SK-N-SH treated with all-trans-retinoic acid at 6 μM for 48 hours (cell line): Measurements from ENCODE around the gene ADGRL2.

Source experiments
- ATAC-seq: fragments of 200-7000 bp; cut with Tn5 transposase; 3 replicates; pipeline ENCODE4 v1.9.1; 2020; ENCODE audit warnings: mild to moderate bottlenecking, moderate library complexity
- ARNTL ChIP-seq: fragments of 450-650 bp; formaldehyde crosslinking; IDR thresholded peaks from 2 replicates; pipeline ENCODE4 v1.5.0; 2020; ENCODE audit warnings: low read depth, mild to moderate bottlenecking, moderate library complexity, borderline replicate concordance
- BACH2 ChIP-seq: fragments of 250-450 bp; sonication (Bioruptor Pico); IDR thresholded peaks from 2 replicates; pipeline ENCODE4 v1.9.0; 2021; ENCODE audit warnings: mild to moderate bottlenecking, borderline replicate concordance
- CSDC2 ChIP-seq: fragments of 250-450 bp; sonication (Bioruptor Pico); IDR thresholded peaks from 2 replicates; pipeline ENCODE4 v1.5.0; 2020; ENCODE audit warnings: mild to moderate bottlenecking, moderate library complexity
- GLIS3 ChIP-seq: fragments of 250-450 bp; sonication (Bioruptor Pico); IDR thresholded peaks from 2 replicates; pipeline ENCODE4 v1.5.0; 2020; ENCODE audit warnings: mild to moderate bottlenecking, moderate library complexity
- ISL1 ChIP-seq: fragments of 250-450 bp; sonication (Bioruptor Pico); IDR thresholded peaks from 2 replicates; pipeline ENCODE4 v2.1.2; 2022; ENCODE audit warnings: mild to moderate bottlenecking, moderate library complexity
- PATZ1 ChIP-seq: fragments of 250-450 bp; sonication (Bioruptor Pico); IDR thresholded peaks from 2 replicates; pipeline ENCODE4 v1.8.0; 2020; ENCODE audit warnings: mild to moderate bottlenecking, moderate library complexity, borderline replicate concordance
- PPARA ChIP-seq: fragments of 250-450 bp; sonication (Bioruptor Pico); IDR thresholded peaks from 2 replicates; pipeline ENCODE4 v1.5.0; 2020; ENCODE audit warnings: mild to moderate bottlenecking, borderline replicate concordance
- RARB ChIP-seq: fragments of 250-450 bp; sonication (Bioruptor Pico); IDR thresholded peaks from 2 replicates; pipeline ENCODE4 v1.8.0; 2021; ENCODE audit warnings: mild to moderate bottlenecking, moderate library complexity
- SNAI2 ChIP-seq: fragments of 250-450 bp; sonication (Bioruptor Pico); IDR thresholded peaks from 2 replicates; pipeline ENCODE4 v1.5.0; 2020; ENCODE audit warnings: mild to moderate bottlenecking, moderate library complexity
- TCF4 ChIP-seq: fragments of 250-450 bp; sonication (Bioruptor Pico); IDR thresholded peaks from 2 replicates; pipeline ENCODE4 v1.8.0; 2021; ENCODE audit warnings: mild to moderate bottlenecking, moderate library complexity, borderline replicate concordance
- TSHZ2 ChIP-seq: fragments of 250-450 bp; sonication (Bioruptor Pico); IDR thresholded peaks from 2 replicates; pipeline ENCODE4 v1.5.0; 2020; ENCODE audit warnings: mild to moderate bottlenecking, moderate library complexity
- ZC3H10 ChIP-seq: fragments of 250-450 bp; sonication (Bioruptor Pico); IDR thresholded peaks from 2 replicates; pipeline ENCODE4 v1.5.1; 2021; ENCODE audit warnings: mild to moderate bottlenecking, moderate library complexity
- ZFP3 ChIP-seq: fragments of 250-450 bp; sonication (Bioruptor Pico); IDR thresholded peaks from 2 replicates; pipeline ENCODE4 v1.5.0; 2020; ENCODE audit warnings: mild to moderate bottlenecking, moderate library complexity
- ZFP30 ChIP-seq: fragments of 450-650 bp; formaldehyde crosslinking; IDR thresholded peaks from 2 replicates; pipeline ENCODE4 v1.5.0; 2022; ENCODE audit warnings: mild to moderate bottlenecking, moderate library complexity
- ZNF565 ChIP-seq: fragments of 450-650 bp; formaldehyde crosslinking; conservative IDR thresholded peaks from 2 replicates; pipeline ENCODE4 v1.5.0; 2020; ENCODE audit warnings: low read depth, mild to moderate bottlenecking, moderate library complexity
- ZNF70 ChIP-seq: fragments of 450-650 bp; formaldehyde crosslinking; IDR thresholded peaks from 2 replicates; pipeline ENCODE4 v1.5.0; 2020; ENCODE audit warnings: mild to moderate bottlenecking, moderate library complexity
- ZNF8 ChIP-seq: fragments of 450-650 bp; formaldehyde crosslinking; IDR thresholded peaks from 2 replicates; pipeline ENCODE4 v1.5.0; 2020; ENCODE audit warnings: mild to moderate bottlenecking, moderate library complexity
- TF ChIP-seq, protein P1 (sequence below): fragments of 250-450 bp; sonication (Bioruptor Pico); IDR thresholded peaks from 2 replicates; pipeline ENCODE4 v1.8.0; 2021; ENCODE audit warnings: low read depth, mild to moderate bottlenecking, moderate library complexity, borderline replicate concordance
- TF ChIP-seq, protein P2 (sequence below): fragments of 250-450 bp; sonication (Bioruptor Pico); IDR thresholded peaks from 2 replicates; pipeline ENCODE4 v1.5.1; 2021; ENCODE audit warnings: mild to moderate bottlenecking, moderate library complexity

The ADGRL2 gene

GRCh38 chr1:81756872-81757271 is 43.9 kb upstream of the ADGRL2 start:
- ATAC-seq = no peak
- TF ChIP-seq ZFP30 (CRISPR knock-in tag) = no peak
- TF ChIP-seq PPARA (CRISPR knock-in tag) = no peak
- no peak for TF ChIP-seq ZC3H10 (CRISPR knock-in tag)
- TF ChIP-seq, all 23 proteins: peak for 0

GRCh38 chr1:81757398-81758020 is 43.2 kb upstream of the ADGRL2 start:
- TF ChIP-seq ZNF8 (CRISPR knock-in tag) = no peak
- TF ChIP-seq, protein P1, sequence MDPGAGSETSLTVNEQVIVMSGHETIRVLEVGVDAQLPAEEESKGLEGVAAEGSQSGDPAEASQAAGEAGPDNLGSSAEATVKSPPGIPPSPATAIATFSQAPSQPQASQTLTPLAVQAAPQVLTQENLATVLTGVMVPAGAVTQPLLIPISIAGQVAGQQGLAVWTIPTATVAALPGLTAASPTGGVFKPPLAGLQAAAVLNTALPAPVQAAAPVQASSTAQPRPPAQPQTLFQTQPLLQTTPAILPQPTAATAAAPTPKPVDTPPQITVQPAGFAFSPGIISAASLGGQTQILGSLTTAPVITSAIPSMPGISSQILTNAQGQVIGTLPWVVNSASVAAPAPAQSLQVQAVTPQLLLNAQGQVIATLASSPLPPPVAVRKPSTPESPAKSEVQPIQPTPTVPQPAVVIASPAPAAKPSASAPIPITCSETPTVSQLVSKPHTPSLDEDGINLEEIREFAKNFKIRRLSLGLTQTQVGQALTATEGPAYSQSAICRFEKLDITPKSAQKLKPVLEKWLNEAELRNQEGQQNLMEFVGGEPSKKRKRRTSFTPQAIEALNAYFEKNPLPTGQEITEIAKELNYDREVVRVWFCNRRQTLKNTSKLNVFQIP (CRISPR knock-in tag) = no peak
- TF ChIP-seq ZNF565 (CRISPR knock-in tag) = no peak
- TF ChIP-seq PPARA (CRISPR knock-in tag) = no peak
- TF ChIP-seq RARB = no peak
- TF ChIP-seq, protein P2, sequence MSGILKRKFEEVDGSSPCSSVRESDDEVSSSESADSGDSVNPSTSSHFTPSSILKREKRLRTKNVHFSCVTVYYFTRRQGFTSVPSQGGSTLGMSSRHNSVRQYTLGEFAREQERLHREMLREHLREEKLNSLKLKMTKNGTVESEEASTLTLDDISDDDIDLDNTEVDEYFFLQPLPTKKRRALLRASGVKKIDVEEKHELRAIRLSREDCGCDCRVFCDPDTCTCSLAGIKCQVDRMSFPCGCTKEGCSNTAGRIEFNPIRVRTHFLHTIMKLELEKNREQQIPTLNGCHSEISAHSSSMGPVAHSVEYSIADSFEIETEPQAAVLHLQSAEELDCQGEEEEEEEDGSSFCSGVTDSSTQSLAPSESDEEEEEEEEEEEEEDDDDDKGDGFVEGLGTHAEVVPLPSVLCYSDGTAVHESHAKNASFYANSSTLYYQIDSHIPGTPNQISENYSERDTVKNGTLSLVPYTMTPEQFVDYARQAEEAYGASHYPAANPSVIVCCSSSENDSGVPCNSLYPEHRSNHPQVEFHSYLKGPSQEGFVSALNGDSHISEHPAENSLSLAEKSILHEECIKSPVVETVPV (CRISPR knock-in tag) = no peak
- no peak for TF ChIP-seq ZNF70
- TF ChIP-seq PATZ1 (CRISPR knock-in tag) = no peak
- no peak for TF ChIP-seq CSDC2
- TF ChIP-seq ISL1 (CRISPR knock-in tag) = no peak
- no peak for TF ChIP-seq TSHZ2 (CRISPR knock-in tag)
- no peak for TF ChIP-seq TCF4 (CRISPR knock-in tag)
- no peak for TF ChIP-seq BACH2 (CRISPR knock-in tag)
- TF ChIP-seq ARNTL = no peak
- no peak for ATAC-seq

DNA sequence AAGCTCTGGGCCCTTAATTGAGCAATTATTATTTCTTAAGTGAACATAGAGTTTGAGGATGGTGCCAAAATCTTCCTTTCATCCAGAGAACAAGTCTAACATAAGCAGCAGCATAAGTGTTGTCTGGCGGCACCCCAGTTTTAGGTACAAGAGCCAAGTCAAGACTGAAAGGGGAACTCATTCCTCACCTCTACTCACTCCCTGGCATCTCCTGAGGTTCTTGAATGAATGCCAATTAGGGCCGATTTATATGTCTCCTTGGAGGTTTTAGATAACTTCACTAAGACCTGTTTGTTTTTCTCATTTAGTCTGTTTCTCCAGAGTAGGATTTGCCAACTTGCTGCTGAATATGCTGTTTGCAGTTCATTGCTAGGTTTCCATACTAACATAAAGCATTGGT is 42.6 kb upstream of the ADGRL2 start:
- TF ChIP-seq ZFP30 (CRISPR knock-in tag) (no peak), BACH2 (CRISPR knock-in tag) (no peak), GLIS3 (CRISPR knock-in tag) (no peak), PPARA (CRISPR knock-in tag) (no peak), ARNTL (no peak), ZNF565 (CRISPR knock-in tag) (no peak), TCF4 (CRISPR knock-in tag) (no peak), SNAI2 (CRISPR knock-in tag) (no peak), ZFP3 (CRISPR knock-in tag) (no peak), RARB (no peak), ZNF8 (CRISPR knock-in tag) (no peak), PATZ1 (CRISPR knock-in tag) (no peak)
- TF ChIP-seq, protein P2 (CRISPR knock-in tag) = no peak
- ATAC-seq = no peak
